ENCODE data around the gene PIEZO1.

DNA sequence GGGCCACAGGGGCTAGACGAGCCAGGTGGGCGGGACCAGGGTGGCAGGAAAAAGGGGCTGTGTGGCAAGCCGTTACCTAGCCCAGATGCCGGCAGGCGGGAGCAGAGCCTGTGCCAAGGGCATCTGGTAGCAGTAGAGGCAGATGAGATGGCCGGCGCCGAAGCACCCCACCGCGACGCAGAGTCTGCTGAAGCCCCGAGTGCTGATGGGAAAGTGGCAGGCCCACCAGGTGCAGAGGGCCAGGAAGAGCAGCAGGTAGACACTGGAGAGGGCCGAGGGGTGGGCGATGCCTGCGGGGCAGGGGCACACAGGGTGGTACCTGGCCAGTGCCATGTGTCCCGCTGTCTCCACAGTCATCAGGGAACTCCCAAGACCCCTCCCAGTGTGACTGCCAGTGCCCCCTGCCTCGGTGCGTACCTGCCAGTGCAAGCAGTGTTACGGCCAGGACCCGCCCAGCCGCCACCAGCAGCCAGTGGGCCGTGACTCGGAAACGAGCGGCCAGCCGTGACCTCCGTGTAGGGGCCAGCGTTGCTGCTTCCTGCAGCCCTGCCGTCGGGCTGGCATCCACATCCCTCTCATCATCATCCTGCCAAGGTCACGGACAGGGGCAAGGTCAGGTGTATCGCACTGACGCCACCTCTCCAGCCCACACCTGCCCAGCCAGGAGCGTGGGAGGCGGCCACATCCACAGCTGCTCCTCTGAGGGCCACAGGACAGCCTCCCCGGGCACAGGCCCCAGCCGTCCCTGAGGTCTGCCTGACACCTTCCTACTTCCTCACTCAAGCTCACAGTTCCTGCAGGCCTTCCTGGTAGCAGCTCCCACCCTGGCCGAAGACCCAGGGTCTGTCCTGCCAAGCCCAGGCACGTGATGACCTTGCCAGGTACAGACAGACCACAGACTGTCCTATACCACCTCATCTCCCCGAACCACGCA lies 46.6 kb downstream of the PIEZO1 start:
- TF ChIP-seq, protein P1, sequence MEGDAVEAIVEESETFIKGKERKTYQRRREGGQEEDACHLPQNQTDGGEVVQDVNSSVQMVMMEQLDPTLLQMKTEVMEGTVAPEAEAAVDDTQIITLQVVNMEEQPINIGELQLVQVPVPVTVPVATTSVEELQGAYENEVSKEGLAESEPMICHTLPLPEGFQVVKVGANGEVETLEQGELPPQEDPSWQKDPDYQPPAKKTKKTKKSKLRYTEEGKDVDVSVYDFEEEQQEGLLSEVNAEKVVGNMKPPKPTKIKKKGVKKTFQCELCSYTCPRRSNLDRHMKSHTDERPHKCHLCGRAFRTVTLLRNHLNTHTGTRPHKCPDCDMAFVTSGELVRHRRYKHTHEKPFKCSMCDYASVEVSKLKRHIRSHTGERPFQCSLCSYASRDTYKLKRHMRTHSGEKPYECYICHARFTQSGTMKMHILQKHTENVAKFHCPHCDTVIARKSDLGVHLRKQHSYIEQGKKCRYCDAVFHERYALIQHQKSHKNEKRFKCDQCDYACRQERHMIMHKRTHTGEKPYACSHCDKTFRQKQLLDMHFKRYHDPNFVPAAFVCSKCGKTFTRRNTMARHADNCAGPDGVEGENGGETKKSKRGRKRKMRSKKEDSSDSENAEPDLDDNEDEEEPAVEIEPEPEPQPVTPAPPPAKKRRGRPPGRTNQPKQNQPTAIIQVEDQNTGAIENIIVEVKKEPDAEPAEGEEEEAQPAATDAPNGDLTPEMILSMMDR (IDR thresholded peaks at IDR 0.05): no peak
- TF ChIP-seq POLR2A (IDR thresholded peaks at IDR 0.05): no peak
